Heart left ventricle (tissue), 13 donors: Measurements from ENCODE around the gene IRX4.

ENCODE experiments used
- CTCF ChIP-seq, 12 donors: fragments of 200-600 bp; sonication (generic) in 4 of 12; IDR thresholded peaks; one replicate each; pipeline versions ENCODE4 v1.5.0 to v1.8.0; 2018 to 2022; ENCODE audit warnings: antibody characterized with exemption in 12 of 12, mild to moderate bottlenecking in 5 of 12
- POLR2A ChIP-seq, 2 donors: fragments of 450-650 bp; IDR thresholded peaks; one replicate each; pipeline ENCODE4 v1.6.1; 2017; ENCODE audit warnings: antibody characterized with exemption in 2 of 2, mild to moderate bottlenecking in 2 of 2, moderate library complexity in 2 of 2
- donor health status: ischemic (EF 13 %, LVEDD 7.1; RV severe dilation, severe dysfunction).
- donor health status: DM: no; HTN: yes; CAD: no.
- donor health status: DM: no; HTN: no; CAD: no.
- donor health status: ischemic (EF 25% LVEDD 6.9; RV normal size, moderate dysfunction).
- donor health status: ischemic (EF 25% LVEDD 5.7; RV mildly dilated, moderate dysfunction).
- donor health status: ischemic (EF 35%, LVEDD 5.7; RV mildly dilated, moderate dysfunction).
- donor health status: nonischemic (EF 11% LVEDD 7.7; RV severe dilation, severe dysfunction).
- donor health status: DM: yes; HTN: yes; CAD: no.
- donor health status: PGD.
- donor health status: ischemic (EF 29% LVEDD 5.4; RV normal size, mild dysfunction).
- donor health status: nonischemic (EF 23%, LVEDD 6.1; RV moderate dilation, normal function).

GRCh38 chr5:1845696-1846095 lies 37.0 kb downstream of the IRX4 start:
- TF ChIP-seq CTCF (IDR thresholded peaks at IDR 0.05) = no peak
- no peak for TF ChIP-seq POLR2A (IDR thresholded peaks at IDR 0.05)
